Fibroblast of the aortic adventitia (primary cell): Measurements from ENCODE around the gene OPN4. TPM values are rescaled to one million over a fixed set of nuclear protein-coding genes. Genes with fewer than 3 reads are reported as not detected.

Source experiments
- DNase-seq: peaks from one replicate; pipeline ENCODE4 v3.0.0-alpha.2; 2010; ENCODE audit warnings: low read depth
- H3K4me3 ChIP-seq: 2 replicates; pipeline ENCODE4 v1.5.1; 2011; ENCODE audit warnings: low read depth, mild to moderate bottlenecking, control low read depth, low read length, moderate library complexity
- CTCF ChIP-seq: IDR thresholded peaks from 2 replicates; pipeline ENCODE4 v1.5.1; 2011; ENCODE audit warnings: mild to moderate bottlenecking, low read length, control low read depth, inconsistent platforms; ENCODE audit not compliant: insufficient read depth
- total RNA-seq: library from RNA; depleted of rRNA; stranded (reverse); fragments of >200 nt; gene quantifications from 2 replicates; pipeline ENCODE4 v1.2.3, GENCODE V29; 2012; ENCODE audit warnings: low replicate concordance

The OPN4 gene
- total RNA-seq, 1 donor = not detected

GRCh38 chr10:86686972-86687371, 32.6 kb downstream of the OPN4 start:
- DNase-seq = no peak
- TF ChIP-seq CTCF = no peak
- no peak overlapping the region for H3K4me3 ChIP-seq

GRCh38 chr10:86687750-86688149, 33.4 kb downstream of the OPN4 start:
- no peak for TF ChIP-seq CTCF
- peak; percentile 85 for DNase-seq
- H3K4me3 ChIP-seq = no peak overlapping the region

GRCh38 chr10:86688398-86688921, 34.1 kb downstream of the OPN4 start:
- DNase-seq = peak; percentile 79
- H3K4me3 ChIP-seq = no peak overlapping the region
- peak; percentile 91 for TF ChIP-seq CTCF

- no peak for DNase-seq
- no peak overlapping the region for H3K4me3 ChIP-seq
- TF ChIP-seq CTCF = no peak
These were observed 34.8 kb downstream of the OPN4 start for GRCh38 chr10:86689146-86689545.

- no peak for DNase-seq
- H3K4me3 ChIP-seq = no peak overlapping the region
These were observed 35.9 kb downstream of the OPN4 start for GRCh38 chr10:86690231-86690630.

GRCh38 chr10:86690657-86691084, 36.3 kb downstream of the OPN4 start:
- no peak for TF ChIP-seq CTCF
- no peak for DNase-seq
- no peak overlapping the region for H3K4me3 ChIP-seq

More at GRCh38 chr10:86690231-86690630, 35.9 kb downstream of the OPN4 start:
- no peak for TF ChIP-seq CTCF
